Right lobe of liver (tissue), 4 donors: ENCODE data around the gene DDX4.

Experiments
- CTCF ChIP-seq, 4 donors: fragments of 200-600 bp in 3 of 4; fragments of 450-650 bp in 1 of 4; IDR thresholded peaks; one replicate each; pipeline versions ENCODE4 v1.5.1 to v1.8.0; 2016 to 2022; ENCODE audit warnings: antibody characterized with exemption in 4 of 4, mild to moderate bottlenecking in 2 of 4
- POLR2A ChIP-seq: fragments of 450-650 bp; IDR thresholded peaks from one replicate; pipeline ENCODE4 v1.6.1; 2017; ENCODE audit warnings: antibody characterized with exemption, mild to moderate bottlenecking
- donor health status: DM: no; HTN: no; CAD: no.
- donor health status: DM: no; HTN: no; CAD: no.
- donor health status: DM: no; HTN: yes; CAD: no.

- TF ChIP-seq CTCF (IDR thresholded peaks at IDR 0.05) (no peak), POLR2A (no peak)
Observed at GRCh38 chr5:55860288-55860687, 122.4 kb downstream of the DDX4 start.
